ENCODE measurements around the gene GNAS-AS1. TPM values are rescaled to one million over a fixed set of nuclear protein-coding genes. Genes with fewer than 3 reads are reported as not detected.

Gene GNAS-AS1
- polyA plus RNA-seq (ENCODE audit: insufficient read length in 12 of 12) = 1 to 10 TPM in 10 of 12 donors, not detected in 2; 1.2 to 4.0 (median 2.2) TPM
- long read RNA-seq, donor 1 = 0 reads
- long read RNA-seq, donor 2 = 0 reads
- long read RNA-seq, donor 3, partial matches to known transcripts = 3,156 of 3,411 reads
- long read RNA-seq, donor 3, other reads (novel, unspliced or antisense) = 255 of 3,411 reads
- long read RNA-seq, donor 4 = 0 reads
- long read RNA-seq, donor 5 = 0 reads
- long read RNA-seq, donor 6, partial matches to known transcripts = 2,744 of 2,884 reads
- long read RNA-seq, donor 6, other reads (novel, unspliced or antisense) = 140 of 2,884 reads
- long read RNA-seq, donor 7, partial matches to known transcripts = 1,490 of 1,858 reads
- long read RNA-seq, donor 7, other reads (novel, unspliced or antisense) = 368 of 1,858 reads
- long read RNA-seq, donor 8 = 0 reads
- long read RNA-seq, donor 9 = 0 reads
- long read RNA-seq, donor 10 = 0 reads
- long read RNA-seq, donor 11 = 0 reads

DNA sequence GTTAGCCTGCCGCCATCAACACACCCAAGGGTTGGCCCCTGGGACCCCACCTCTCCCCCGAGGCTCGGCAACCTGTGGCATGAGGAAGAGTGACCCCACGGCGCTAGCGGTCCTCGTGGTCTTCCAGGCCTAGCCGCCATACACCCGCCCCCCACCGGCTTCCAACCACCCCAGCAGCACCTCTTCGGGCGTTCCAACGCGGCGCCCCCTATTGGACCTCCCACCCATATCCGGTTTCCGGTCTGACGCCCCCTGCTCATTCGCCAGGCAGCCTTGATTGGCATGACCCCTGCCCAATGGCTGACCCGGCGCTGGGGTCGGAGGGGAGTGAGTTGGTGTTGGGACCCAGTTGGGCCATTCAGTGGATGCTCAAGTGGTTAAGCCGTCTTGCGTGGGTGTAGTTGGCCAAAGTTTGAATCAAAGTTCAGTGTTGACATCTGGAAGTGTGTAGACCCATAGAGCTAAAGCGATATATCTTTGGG is at the start of gene GNAS-AS1:
Gene GNAS-AS1 (minus strand): TSS at position 210 of the 482 bp plus-strand sequence.
- DNase-seq = peak; percentile 83

DNA sequence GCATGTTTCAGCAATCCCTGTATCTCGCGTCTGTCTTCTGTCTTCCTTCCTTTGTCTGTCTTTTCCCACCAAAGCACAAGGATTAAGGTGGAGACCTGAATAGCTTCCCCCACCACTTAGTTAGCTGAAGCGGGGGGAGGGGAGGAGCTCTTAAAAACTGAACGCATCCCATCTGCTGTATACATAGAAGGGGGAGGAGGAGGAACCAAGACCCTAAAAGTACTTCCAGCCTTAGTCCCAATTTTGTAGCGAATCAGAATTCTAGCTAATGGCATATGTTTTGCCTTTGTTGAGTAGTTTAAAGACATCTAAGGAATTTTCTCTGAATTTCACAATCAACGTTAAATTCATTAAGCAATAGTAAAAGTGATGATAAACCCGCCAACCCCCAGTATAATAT is 49.7 kb upstream of the GNAS-AS1 start:
- no peak for DNase-seq

DNA sequence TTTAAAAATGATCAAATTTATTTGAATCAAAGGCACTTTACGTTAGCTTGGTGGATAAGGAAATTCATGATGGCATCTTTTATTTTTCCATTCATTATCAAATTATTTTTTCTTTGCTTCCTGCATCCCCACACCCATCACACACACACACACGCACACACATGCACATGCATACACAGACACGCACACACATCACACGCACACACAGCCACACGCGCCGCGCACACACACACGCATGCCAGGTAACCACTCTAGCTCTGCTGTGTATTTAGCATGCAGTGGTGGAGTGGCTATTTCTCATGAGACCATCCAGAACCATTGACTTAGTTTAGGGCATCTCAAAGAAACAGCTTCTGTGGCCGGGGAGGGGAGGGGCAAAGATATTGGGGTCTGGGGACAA is 48.8 kb upstream of the GNAS-AS1 start:
- no peak for DNase-seq

DNA sequence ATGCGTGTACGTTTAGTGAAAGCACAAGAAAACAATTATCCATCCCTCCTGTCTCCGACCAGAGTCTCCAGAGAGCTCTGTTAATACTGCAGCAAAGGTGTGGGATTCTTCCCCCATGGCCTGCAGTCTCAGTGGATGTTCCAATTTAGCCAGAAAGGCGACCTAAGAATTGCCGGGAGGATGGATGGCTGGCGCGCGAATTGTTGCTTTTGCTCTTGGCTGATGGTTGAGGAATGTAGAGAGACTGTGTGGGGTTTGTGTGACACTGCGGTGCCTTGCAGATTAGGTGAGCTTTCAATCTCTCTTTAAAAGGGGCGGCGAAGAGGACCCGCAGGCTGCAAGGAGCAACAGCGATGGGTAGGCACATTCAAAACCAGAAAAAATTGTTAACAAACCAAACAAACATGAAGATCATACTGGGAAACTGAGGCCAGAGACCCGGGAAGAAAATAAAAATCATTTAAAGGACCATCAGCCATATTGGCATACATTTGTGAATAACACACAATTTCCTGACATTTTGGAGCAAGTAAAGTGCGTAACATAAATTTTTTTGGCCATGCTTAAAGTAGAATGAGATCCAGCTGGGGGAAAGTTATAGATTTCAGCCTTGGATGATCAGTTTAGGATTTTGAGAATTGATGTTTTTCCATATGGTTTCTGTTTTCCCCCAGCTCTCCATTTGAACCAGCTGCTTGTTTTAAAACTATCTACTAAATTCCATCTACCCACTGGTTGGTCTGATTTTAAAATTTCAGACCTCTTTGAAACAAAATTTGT is 48.1 kb upstream of the GNAS-AS1 start:
- DNase-seq = no peak

DNA sequence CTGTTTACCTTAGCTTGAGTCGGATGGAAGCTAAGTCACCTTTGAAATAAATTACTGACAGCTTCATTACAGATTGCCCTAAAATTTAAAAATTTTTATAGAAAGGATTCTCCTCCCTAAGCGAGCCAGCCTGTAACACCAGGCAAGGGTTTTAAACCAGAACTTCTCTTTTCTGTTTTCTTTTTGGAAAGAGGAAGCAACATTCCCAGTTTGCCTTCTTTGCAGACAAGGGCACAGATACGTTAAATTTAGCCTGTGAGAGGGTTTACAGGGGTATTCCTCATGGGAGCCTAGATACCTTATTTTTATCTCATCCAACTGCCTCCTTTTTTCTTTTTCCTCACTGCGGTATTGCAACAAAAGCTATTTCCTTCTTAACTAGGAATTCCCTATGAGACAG is 46.8 kb upstream of the GNAS-AS1 start:
- DNase-seq = no peak

DNA sequence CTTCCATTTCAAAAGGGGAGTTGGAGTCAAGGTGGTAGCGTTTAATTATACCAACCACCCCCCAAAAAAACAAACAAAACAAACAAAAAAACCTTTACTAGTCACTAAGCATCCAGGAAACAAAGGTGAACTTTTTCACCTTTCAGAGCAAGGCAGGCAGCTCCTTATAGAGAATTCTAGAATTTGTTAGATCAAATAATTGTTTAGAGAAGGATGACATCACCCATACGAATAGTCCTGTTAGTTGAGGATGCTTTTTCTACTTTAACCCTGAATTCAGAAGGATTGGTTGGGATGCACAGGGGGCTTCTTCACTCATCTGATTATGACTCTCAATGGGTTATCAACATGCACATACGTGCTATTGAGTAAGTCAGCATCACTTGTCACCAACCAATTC is 46.1 kb upstream of the GNAS-AS1 start:
- DNase-seq = no peak

DNA sequence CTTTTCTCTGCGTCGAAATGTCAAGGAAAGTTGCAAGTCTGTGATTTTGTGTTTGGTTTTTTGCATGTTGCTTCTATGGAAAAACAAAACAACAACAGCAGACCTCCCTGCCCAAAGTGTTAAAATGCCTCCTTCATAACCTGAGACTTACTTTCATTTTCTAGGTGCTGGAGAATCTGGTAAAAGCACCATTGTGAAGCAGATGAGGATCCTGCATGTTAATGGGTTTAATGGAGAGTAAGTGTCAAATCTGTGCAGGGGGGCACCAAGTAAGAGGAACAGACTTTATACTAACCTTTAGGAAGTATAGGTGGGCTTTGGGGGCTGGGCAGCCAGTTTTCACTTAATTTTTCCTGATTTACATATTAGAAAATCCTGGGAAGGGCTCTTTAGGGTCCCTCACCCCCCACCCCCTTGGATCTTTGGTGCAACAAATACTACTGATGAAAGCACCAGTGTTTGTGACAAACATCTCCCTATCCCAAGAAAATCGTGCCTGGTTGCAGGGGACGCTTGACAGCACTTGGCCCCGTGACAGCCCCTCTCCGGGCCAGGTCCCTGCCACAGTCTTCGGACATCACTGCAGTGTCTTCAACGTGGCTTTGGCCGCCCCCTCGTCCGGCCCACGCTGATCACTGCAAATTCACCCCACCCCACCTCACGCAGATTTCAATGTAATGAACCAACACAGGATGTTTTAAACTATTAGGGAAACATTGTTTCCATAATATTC is 44.9 kb upstream of the GNAS-AS1 start:
- no peak for DNase-seq

DNA sequence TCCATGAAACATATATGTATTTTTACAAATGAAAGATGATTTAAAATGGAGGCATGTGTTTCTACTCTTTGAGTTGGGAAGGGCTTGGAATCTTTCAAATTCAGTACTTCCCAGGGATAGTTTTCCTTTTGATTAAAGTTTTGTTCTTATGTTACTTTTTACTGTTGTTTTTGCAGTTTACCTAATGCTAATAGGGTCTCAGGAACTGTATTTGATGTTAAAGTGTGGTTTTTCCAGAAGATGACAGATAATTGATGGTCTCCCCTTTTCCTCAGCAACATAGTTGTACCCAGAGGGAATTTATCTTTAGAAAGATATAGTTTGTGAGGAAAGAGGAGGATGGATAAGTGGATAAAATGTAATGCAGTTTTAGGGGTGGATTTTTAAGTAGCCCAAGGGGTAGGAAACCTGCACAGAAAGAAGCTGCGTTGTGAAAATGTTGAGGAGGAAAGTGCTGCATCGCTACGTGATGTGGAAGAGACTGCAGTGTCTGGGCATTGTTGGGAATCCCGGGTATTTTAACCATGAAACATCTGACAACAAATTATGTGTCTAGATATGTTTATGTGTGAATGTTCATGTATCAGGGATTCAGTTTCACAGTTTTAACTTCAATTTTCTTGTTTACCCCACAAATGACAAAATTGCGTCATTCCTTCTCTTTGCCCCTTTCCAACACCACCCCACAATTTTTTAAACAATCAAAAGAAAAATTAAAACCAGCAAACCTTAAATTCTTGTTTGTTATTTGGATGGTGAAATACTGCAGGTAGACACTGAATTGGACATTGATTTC is 44.1 kb upstream of the GNAS-AS1 start:
- DNase-seq = no peak

DNA sequence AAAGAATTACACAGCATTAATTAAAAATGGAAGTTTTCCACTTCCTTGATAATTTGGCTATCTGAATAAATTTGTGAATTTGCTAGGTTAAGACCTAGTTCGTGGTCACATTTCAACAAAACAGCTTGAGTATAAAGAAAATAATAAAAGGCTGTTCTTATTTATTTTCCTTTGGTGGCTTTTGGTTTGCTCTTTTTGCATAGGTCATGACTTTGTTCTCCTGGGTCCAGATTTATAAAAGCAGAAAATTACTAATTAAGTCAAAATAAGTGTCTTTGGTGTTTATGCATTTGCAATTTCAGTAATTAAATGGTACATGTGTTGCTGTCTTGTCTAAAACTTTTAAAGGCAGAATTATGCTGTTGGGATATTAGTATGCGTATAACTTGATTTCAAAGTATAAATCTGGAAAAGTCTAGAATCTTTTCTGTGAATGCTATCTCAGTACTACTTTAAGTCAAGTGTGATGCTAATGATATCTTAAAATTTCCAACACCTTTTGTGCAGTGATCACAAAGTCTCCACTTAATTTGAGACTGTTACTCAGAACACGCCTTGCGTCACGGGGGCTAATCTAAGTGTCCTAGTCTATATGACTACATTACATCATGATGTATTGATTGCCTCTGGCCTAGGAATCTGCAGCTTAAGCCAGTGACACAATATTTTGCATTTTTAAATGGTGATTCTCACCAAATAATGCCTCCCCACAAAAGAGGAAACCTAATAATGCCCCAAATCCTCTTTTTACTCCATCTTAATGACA is 42.8 kb upstream of the GNAS-AS1 start:
- no peak for DNase-seq

DNA sequence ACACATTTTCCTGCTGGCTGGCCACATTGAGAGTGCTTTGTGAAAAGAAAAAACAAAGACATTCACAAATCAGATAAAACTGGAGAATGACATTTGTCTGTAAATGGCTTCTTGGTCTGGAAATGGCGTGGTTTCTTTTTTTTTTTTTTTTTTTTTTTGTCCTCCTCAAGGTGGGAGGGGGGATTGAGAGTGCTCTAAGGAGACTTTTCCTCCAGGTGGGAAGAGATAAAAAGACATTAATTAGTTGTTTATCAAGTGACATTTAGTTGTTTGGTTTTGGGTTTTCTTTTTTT is 42.2 kb upstream of the GNAS-AS1 start:
- no peak for DNase-seq

DNA sequence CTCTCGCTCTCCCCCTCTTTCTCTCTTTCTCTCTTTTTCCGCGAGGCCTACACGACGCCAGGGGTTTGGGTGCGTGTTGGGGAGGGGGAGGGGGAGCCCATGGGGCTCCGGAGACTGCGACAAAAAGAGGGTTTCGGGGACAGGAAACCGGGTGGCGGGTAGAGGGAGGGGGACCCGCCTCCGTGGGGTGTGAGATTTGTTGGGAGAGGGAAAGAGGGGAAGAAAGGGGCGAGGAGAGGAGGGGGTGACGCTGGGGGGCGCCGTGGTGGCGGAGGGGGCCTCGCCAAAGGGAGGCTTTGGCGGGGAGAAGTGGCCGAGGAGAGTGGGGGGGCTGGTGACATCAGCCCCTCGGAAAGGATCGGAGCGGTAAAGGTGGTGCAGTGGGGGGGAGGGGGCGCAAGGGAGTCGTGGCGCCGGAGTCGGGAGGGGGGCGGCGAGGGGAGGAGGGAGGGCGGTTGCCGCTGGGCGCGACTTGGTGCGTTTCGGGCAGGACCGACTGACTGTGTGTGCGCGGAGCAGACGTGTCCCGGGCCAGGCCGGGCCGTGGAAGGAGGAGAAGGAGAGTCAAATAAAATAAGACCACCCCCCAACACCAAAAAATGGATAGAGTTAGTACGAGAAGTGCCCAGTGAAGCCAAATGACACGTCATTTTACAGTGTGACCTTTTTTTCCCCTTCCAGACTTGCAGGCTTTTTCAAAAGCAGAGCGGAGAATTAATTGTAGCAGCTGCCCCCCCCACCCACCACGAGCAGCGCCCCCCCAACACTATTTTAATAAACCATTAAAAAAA is 41.6 kb upstream of the GNAS-AS1 start:
- peak; percentile 84 for DNase-seq

DNA sequence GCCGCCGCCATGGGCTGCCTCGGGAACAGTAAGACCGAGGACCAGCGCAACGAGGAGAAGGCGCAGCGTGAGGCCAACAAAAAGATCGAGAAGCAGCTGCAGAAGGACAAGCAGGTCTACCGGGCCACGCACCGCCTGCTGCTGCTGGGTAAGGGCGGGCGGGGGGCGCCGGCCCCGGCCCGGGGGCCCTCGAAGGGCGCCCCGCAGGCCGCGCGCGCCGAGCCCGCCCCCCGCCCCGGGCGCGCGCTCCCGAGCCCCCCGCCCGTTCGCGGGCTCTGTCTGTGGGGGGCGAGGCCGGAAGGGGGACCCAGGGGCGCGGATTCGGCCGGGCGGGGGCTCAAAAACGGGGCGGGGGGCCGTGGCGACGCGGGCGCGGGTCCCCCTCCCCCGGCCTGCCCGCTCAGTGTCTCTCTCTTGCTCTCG is 41.0 kb upstream of the GNAS-AS1 start:
- DNase-seq = no peak

DNA sequence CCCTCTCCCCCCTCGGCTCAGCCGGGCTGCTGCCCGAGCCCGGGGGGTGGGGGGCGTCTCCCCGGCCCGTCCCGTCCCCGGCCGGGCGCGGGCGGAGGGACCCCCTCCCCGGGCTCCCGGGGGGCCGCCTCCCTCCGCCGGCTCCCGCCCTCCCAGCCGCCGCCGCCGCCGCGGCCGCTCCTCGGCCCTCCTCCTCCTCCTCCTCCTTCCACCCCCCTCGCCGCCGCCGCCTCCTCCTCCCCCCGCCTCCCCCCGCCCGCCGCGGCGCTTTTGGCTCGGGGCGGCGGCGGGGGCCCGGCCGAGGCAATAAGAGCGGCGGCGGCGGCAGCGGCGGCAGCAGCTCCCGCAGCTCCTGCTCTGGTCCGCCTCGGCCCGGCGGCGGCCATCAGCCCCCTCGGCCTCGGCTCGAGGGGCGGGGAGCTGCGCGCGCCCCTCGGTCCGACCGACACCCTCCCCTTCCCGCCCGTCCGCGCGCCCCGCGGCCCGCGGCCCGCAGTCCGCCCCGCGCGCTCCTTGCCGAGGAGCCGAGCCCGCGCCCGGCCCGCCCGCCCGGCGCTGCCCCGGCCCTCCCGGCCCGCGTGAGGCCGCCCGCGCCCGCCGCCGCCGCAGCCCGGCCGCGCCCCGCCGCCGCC is 40.5 kb upstream of the GNAS-AS1 start:
- DNase-seq = no peak

DNA sequence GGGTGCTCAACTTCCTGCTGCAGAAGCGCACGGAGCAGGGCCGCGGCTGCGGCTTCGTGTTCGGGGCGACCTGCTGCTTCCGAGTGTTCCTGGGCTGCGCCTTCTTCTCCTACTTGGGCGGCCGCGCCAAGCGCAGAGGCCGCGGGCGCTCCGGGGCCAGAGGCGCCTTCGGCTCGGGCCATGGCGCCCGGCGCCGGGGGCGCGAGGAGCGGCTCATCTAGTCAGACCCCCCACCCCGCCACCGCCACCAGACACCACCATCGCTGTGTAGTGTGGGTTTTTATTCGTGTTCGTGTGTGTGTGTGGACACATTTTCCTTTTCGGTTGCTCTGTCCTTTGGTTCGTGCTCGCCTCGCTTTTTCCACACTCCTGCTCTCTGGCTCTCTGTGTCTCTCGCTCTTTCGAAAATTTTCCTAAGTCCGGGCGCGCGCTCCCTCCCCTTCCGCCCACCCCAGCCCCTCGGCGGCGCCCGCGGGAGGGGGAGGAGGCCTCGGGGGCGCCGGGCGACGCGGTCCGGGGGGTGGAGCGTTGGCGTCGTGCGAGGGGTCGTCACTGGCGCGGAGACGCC is 39.9 kb upstream of the GNAS-AS1 start:
- peak; percentile 92 for DNase-seq

DNA sequence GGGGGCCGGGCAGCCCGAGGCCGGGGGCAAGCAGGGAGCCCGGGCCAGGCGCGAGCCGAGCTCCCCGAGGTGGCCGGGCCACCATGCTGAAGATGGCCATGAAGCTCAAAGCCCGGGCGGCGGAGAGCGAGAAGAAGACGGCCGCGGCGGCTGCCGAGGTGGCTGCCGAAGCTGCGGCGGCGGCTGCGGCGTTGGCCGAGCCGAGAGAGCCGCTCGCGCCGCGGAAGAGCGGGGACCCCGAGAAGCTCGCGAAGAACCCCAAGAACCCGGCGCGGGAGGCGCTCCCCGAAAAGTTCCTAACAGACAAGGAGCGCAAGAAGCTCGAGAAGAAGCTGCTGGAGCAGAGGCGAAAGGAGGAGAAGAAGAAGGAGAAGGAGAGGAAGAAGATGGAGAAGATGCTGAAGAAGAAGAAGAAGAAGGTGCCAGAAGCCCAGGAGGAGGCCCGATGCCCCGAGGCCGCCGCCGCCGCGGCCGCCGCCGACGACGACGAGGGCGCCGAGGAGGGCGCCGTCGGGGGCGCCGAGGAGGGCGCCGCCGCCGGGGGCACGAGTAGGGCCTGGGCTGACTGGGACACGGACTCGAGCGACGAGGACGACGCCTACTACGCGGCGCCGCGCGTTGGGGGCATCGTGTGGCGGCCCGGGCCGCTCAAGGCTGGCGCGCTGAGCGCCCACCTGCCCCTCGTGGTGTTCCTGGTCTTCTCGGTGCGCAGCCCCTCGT is 39.3 kb upstream of the GNAS-AS1 start:
- DNase-seq = no peak

DNA sequence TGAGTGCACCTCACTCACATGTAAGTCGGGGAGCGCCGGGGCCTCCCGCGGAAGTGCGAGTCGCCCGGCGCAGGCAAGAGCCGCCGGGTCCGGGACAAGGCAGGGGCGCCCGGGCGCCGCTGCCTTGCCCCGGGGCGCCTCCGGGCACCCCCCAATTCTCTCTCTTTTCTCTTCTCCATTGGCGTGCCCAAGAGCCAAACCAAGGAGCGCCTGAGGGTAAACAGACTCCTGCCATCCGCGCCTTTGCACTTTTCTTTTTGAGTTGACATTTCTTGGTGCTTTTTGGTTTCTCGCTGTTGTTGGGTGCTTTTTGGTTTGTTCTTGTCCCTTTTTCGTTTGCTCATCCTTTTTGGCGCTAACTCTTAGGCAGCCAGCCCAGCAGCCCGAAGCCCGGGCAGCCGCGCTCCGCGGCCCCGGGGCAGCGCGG is 38.6 kb upstream of the GNAS-AS1 start:
- DNase-seq = no peak

DNA sequence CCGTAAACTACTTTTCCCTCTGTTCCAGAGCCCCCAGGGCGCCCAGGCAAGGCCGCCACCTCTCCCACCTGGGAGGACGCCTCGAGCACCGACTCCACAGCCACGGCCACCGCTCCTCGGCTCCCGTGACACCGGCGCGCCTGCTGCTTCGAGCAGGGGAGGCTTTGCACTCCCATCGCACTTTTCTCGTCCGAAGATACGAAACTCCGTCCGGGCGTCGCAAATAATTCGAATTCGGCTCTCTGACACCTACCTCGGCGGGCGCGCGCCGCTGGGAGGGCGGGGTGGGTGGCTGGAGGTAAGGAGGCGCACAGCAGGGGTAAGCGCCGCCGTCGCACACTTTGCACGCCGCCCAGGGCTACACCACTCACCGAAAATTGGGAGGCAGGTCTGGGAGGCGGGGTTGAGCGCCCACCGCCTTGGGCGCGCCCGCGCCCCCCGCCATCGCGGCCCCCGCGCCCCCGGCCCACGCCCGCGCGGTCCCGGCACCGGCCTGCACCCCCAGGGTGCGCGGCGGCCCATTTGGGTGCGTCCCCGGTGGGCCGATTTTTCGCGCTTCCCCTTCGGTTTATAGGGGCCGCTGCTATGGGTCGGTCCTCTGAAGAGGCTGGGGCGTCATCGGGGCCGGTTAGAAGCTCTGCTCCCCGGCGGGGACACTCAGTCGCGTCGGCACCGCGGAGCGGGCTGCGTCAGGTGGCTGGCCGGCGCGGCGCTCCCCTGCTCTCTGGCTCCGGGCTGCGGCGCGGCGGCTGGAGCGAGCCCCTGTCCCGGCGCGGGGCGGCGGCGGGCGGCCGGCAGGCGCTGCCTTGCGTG is 38.0 kb upstream of the GNAS-AS1 start:
- peak; percentile 66 for DNase-seq
